ENCODE results near the gene EXOC5.
A peak's percentile ranks its signal among the peaks of the same experiment; 100 is the strongest.
"Not testable (repeated sequence)": the region's sequence is repeated elsewhere in the genome, so short reads cannot be mapped to it uniquely, and the experiment has no call there.

The EXOC5 gene

DNA sequence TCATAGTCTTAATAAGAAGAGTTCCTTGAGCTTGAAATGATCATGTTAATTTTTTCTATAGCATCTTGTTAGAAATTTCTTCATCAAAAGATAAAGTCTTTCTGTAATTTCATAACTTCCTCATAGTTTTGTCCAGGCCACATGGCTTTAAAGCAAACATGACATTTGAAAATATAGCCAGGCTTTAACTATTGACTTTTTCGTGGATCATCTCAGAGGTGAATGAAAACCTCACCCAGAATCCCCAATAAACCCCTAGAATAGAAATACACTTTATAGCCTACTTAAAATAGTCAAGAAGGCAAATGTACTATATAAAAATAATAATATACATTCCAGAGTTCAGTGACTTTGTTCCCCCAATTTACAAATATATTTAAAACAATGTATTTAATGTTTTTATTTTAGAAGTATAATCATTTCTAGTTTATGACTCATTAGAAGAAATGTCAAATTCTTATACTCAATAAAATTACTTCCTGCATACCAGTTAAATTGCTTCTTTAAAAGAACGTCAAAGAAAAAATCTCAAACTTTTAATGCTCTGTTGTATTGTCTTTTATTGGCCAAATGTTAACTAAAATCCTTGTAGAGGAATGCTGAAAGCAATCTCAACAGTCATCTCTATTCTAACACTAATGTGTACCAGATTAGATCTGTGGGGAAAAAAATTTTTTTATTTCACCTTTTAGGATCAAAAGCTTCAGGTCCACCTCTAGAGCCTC is 21.6 kb downstream of the EXOC5 start:
- DNase-seq: no peak

DNA sequence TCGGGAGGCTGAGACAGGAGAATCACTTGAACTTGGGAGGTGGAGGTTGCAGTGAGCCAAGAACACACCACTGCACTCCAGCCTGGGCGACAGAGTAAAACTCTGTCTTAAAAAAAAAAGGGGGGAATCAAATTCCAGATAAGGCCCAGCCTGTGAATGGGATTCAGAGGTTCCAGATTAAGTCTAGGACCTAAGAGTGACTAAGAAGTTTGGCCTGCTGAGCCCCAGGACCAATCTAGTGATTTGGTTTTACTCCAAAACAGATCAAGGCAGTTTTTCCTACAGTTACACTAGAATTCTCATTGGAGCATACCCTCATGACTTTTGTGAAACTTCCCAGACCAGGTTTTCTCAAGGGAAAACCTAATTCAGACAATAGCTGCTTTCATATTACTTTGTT is 22.8 kb downstream of the EXOC5 start:
- DNase-seq: no peak

DNA sequence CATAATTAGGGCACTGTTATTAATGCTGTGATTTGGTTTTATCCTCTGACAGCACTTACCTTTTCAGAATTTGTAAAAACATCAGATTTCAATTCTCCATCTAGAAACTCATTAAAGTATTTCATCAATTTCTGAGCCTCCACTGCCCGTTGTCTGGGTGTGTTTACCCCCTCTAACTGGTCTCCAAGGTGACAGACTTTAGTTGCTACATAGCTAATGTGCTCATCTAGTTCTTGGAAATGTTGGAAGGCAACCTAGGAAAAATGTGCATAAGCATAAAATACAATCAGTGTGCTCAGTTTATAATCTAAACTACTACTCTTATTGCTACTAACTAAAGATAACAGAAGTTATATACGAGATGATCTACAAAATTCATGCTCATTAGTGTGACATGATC is 24.6 kb downstream of the EXOC5 start:
- no peak for DNase-seq

DNA sequence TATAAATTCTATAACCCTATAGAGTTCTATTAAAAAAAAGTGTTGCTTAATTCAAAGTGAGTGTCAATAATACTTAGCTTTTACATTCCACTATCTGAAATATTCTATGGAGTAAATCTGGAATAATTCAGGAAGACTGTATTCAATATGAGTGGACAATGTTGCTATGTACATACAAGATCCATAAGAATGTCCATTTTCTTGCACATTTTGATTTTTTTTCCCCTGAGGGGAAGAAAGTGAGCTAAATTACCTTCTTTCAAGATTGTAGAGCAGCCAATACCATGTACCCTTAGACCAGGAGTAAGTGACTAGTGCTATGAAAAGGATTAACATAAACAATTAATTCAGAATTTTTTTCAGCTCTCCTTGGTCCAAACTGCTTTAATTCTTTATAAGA is 25.4 kb downstream of the EXOC5 start:
- no peak for DNase-seq

DNA sequence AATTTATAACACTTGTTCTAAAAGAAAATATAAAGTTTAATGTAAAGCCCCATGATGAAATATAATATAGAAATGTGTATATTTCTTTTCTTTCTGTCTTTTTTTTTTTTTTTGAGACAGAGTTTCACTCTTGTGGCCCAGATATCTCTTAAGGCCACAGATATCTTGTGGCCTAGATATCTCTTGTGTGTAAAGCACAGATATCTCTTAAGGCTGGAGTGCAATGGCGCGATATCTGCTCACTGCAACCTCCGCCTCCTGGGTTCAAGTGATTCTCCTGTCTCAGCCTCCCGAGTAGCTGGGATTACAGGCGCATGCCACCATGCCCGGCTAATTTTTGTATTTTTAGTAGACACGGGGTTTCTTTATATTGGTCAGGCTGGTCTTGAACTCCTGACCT is 28.6 kb downstream of the EXOC5 start:
- DNase-seq: not testable (repeated sequence)

DNA sequence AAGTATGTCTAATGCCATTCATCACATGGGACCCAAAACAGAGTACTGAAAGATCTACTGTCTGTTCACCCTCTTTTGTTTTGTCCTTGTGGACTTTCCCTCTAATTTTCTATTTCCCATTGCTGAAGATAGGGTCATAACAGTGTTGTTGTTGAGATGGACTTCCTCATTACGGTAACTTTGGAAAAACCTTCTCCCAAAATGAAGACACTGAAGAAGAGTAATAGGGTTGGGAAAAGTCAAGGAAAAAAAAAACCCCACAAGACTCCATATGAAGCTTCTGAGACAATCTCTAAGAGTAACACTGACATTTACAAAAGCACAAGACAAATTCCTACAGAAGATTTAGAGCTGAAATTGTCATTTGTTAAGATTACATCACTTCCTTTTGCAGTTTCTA is 36.7 kb downstream of the EXOC5 start:
- DNase-seq: no peak

DNA sequence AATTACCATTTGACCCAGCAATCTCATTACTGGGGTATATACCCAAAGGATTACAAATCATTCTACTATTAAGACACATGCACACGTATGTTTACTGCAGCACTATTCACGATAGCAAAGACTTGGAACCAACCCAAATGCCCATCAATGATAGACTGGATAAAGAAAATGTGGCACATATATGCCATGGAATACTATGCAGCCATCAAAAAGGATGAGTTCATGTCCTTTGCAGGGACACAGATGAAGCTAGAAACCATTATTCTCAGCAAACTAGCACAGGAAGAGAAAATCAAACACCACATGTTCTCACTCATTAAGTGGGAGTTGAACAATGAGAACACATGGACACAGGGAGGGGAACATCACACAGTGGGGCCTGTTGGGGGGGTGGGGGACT is 40.4 kb downstream of the EXOC5 start:
- DNase-seq: not testable (repeated sequence)

DNA sequence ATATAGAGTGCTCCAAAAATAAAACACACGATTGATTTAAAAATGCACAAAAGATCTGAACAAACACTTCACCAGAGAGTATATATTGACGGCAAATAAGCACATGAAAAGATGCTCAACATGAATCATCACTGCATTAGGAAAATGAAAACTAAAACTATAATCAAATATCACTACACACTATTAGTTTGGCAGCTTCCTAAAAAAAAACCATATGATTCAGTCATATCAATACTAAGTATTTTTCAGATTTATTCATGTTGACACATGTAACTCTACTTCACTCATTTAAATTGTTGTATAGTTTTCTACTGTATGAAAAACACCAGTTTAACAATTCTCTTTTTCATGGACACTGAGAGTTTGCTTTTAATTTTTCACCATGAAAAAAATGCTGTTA is 41.6 kb downstream of the EXOC5 start:
- DNase-seq: no peak

DNA sequence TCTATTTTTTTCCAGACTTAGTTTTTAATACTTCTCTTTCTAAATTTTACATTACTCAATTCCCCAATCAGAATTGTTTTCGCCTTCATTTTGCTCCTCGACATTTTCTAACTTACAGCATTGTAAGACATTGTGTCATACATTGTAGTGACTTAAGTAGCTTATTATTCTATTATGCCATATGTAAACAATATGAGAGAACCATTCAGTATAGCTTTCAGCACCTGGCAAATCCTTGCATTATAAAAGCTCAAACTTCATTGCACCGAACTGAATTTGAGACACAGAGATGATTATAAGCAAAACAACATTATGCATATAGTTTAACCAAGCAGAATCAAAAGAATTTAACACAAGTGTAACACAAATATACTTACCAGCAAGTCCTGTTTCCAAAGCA is 46.8 kb downstream of the EXOC5 start:
- no peak for DNase-seq

DNA sequence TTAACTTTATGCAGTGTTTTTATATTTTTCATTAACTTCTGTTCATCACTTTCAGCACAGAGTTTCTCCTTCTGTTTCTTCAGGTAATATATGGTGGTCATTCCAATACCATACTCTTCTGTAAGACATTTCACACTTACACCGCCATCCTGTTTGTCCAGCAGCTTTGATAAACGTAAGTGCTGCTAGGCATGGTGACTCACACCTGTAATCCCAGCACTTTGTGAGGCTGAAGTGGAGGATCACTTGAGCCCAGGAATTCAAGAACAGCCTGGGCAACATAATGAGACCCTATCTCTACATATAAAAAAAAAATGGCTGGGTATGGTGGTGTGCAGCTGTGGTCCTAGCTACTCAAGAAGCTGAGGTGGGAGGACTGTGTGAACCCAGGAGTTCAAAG is 55.8 kb downstream of the EXOC5 start:
- DNase-seq: no peak

DNA sequence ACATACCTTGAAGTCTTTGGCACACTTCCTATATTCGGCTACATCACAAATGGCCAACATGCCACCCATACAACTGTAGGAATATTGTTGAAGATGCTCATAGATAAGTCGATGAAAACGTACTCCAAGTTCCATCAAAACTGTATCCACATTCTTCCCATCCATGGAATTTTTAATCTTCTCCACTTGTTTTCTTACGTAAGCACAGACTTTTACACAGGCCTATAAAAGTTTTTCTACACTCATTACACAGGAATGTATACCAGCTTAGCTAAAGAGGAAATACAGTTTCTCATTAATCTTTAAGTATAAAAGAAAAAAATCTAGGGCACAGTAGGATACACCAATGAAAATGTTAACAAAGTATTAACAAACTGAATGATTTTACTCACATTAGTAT is 59.1 kb downstream of the EXOC5 start:
- peak; percentile 70 for DNase-seq

DNA sequence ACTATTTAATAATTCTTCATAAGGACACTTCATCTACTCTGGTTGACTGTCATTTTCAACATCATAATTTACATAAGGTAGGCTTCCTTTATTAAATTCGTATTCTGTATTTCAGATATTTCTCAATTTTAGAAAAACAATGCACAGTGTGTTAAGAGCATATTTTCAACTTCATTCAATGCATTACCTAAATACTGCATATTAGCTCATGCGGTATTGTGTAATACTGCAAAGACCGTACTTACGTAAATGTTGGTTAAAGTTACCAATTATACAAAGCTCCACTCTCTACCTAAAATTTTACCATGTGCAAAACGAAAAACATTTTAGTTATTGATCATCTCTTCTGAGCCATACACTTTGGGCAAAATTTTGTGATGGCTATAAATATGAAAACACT is 62.8 kb downstream of the EXOC5 start:
- no peak for DNase-seq

DNA sequence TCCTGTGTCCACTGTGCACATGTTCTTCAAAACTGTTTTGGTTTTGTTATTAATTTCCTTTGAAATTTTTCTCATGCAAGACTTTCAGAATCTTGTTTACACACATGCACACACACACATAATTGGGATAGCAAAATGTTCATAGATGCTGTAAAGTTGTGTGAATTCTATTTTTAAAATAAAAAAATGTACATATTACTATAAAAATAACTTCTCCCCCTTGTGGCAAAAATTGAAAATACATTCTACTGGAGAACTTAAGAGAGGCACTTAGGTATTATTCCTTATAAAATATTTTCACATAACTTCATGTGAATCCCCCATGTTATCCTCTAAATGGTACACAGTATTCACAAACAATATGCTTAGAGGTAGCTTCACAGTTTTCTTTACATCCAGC is 66.0 kb downstream of the EXOC5 start:
- DNase-seq: not testable (repeated sequence)

DNA sequence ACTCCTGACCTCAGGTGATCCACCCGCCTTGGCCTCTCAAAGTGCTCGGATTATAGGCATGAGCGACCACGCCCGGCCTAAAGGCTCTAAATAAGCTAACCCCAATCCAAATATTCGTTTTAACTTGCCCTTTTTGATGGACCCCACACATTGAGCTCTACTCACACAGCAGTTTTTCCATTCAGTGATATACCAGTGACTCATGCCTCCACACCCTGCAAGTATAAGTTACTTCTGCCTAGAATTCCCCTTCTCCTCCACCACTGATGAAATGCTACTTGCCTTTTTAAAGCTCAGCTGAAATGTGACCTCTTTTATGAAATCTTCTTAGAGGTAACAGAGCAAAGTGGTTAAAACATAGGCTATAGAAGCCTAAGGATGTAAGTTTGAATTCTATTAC is 68.8 kb downstream of the EXOC5 start:
- peak; percentile 64 for DNase-seq

DNA sequence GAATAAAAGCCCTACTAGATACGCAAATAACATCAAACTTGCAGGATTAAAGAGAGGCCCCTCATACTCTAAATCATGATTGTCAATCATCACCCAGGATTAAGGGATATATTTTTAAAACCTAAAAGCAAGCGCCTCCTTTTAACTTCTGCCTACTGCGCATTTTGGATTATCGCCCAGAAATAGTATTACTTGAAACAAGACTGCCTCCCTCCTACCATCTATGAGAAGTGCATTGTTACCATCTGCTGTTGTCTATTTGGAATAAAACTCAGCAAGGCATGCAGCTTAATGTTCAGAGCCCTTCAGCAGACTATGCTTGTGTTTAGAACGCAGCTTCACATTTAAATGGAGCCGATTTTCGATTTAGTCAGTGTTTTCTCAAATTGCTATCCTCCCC is 79.6 kb downstream of the EXOC5 start:
- DNase-seq: peak; percentile 14

DNA sequence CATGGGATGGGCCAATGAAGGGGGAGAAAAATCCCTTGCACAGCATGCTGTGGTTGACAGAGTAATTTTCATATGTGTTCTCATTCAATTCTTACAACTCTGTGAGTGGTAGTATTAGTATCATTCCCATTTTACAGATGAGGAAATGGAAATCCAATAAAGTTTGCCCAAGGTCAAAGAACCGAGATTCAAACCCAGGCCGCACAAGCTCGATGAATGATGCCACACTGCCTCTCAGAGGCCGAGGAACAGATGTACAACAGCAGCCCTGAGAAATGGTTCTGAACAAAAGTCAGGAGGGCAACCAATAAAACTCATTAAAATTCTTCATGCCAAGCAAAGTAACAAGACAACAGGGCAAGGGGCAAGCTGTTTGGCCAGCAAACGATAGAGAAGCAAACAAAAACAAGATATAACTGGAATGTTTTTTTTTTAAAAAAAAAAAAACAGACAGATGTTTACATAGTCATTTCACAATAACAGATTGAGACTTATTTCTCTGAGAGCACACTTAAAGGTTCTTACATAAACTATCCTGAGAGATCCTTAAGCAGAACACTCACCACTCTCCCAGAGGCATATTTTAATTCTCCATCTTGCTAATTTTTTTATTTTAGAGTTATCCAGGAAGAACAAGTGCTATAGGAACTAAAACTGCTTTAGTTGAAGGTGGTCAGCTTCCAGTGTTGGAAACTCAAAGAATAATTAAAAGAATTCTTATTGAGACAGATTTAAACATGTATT is 85.8 kb downstream of the EXOC5 start:
- peak; percentile 28 for DNase-seq

DNA sequence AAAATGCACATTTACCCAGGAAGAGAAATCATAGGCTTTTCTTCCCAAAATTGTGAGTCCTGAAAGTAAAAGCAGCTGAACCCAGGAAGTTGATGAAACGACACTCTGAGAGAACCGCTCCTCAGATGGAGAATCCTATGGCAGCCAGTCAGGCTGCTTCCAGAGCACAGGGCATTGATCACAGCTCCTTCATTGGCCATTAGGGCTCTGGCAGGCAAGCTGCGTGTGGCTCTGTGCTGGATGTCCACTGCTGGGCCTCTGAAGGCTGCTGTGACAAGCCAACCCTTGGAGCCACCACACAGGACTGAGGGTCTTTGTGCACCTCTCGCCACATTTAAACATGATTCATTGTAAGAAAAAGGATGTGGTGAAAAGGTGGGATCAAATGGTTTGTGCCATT is 89.4 kb downstream of the EXOC5 start:
- DNase-seq: no peak

DNA sequence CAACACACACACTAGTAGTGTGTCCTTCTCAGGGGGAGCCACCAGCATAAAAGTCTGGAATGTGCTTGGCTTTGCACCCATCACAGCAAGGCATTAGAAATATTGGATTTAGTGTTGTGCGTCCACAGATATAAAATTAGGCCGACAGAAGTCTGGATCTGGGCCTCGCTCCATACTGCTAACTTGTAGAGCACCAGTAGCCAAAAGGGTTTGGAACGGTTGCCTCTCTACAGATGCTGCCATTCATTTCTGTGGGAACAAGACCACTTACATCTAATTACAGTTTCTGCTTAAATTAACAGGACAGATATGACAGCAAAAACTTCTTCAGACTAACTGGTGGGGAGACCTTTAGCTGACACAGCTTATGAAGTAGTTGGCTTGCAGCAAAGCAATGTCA is 94.2 kb downstream of the EXOC5 start:
- DNase-seq: no peak

DNA sequence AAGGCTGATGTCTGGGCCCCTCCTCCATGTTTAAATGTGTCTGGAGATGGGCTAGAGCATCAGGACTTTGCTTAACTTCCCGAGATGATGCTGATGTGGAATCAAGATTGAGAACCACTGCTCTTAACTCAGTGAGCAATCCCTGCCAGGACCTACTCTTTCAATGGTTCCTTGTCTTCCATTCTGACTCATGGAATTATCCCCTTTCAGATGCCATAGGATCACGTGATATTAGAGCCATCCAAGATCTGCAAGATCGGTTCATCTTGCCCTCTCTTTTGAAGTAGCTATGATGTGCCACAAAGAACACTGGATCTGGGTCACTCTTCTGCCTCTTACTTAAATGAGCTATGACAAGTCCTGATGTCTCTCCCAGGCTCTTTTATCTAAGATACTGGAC is 96.8 kb downstream of the EXOC5 start:
- no peak for DNase-seq

DNA sequence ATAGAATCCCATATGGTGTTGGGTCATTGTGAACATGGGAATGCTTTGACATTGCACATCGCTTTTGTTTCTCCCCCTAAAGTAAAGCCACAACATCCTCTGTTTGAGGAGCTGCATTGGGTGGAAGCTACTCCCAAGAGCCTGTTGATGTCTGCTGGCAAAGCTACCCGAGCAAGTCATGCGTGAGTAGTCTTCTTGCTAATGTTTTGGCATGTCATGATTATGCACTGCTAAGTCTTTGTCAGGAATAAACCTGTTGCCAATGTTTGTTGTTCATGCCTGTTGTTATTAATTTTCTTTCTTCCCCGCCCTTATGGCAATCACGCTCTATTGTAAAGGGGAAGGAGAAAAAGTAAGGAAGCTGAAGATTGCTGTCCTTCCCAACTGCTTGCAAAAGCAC is 97.3 kb downstream of the EXOC5 start:
- DNase-seq: no peak

DNA sequence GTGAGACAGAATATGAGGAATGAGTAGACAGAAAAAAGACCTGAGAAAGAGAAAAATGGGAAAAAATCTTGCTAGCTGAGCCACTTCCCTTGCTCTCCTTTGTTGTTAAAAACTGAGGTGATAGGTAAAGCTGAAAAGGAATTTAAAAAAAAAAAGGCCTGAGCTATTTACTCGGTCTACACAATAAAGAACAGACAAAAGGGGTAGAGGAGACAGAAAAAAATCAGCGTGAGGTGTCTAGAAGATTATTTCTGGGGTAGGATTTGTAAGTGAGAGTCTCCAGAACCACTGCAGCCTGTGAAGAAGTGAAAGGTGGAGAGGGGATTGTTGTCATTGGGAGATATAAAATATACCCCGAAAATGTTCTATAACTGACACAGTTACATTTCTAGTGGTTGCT is 98.8 kb downstream of the EXOC5 start:
- DNase-seq: no peak

DNA sequence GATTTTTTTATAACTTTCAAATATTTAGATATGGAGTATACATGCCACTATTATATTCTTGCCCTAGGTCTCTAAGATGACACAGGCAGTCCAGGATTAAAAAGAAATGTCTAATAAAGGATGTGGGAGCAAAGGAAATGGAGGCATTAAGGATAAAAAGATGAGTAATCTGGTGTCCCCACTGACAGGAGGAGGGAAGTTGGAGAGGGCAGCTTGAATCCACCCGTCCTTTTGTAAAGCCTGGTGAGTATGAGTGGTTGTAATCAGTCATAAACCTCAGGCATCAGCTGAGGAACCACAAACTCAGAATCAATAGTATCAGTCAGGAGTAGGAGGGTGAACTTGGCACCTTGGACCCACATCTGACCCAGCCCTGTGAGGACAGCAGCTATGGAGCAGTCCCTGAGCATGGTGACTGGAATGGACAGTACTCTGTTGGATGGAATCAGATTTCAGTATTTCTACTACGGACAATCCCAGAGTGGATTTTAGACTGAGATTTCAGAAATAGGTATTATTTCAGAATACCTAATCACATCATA is 100.5 kb downstream of the EXOC5 start:
- DNase-seq: no peak

DNA sequence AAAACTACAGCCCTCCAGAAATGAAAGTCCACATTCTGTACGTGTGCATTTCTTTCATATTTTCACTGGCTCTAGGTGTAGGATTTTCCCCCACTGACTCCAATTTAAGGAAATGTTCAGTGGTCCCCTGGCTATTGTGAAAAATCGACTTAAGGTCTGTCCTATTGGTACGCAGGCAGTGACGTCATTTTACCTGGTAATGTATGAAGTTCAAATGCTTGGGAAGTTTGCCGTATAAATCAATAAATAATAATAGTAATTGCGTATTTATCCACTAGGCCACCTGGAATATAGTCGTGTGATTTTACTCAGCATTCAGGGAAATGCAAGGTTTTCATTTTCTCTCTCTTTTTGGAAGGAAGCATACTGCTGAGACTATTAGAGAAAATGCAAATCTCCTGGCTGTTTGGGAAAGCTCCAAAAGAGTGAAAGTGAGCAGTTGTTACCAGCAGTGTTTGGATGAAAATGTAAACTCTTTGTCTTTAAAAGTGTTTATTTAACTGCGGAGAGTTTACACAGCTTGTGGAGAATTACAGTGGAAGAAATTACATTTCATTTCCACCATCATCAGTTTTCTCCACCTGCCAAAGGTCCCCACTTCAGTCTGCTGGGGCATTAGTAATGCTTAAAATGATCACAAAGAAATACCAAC is 107.0 kb downstream of the EXOC5 start:
- no peak for DNase-seq

DNA sequence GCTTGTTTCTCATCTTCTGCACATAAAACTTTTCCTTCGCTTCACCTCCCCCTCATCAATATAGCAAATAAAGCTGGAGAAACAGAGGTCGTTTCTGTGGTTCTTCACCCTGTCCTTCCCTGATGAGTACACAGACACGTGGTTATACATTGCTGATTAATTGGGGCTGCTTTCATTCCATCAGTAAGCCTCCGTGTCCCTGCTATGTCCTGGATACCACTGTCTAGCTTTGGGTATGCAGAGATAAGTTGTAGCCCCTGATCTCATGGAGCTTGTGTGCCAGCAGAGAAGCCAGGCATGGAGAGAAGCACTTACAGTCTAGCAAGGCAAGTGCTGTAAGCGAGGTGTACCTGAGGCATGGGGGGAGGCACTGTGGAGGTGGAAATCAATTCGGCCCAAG is 108.4 kb downstream of the EXOC5 start:
- DNase-seq: no peak

Measured in HCEC 1CT (cell line).